OCI-LY3 (cell line): ENCODE data around the gene MLXIP.

Experiments
- H2AFZ ChIP-seq: fragments of 200-600, 300-600 bp; shearing (Covaris generic); 2 replicates; pipeline ENCODE4 v1.6.0; 2014; ENCODE audit warnings: antibody characterized with exemption, low read depth, low read length
- H3K27ac ChIP-seq: fragments of 200-600, 300-600 bp; sonication (generic); 2 replicates; pipeline ENCODE4 v1.5.1; 2014; ENCODE audit warnings: mild to moderate bottlenecking, low read length, moderate library complexity, mixed read lengths
- H3K27me3 ChIP-seq: fragments of 200-600, 300-600 bp; sonication (generic); 2 replicates; pipeline ENCODE4 v1.6.1; 2014; ENCODE audit warnings: low read depth, low read length, mixed read lengths
- H3K36me3 ChIP-seq: fragments of 200-600, 300-600 bp; sonication (generic); replicated peaks from 2 replicates; pipeline ENCODE3; 2014; ENCODE audit warnings: low read depth, low read length, mixed read lengths
- H3K4me1 ChIP-seq: fragments of 300-600, 200-600 bp; sonication (generic); 2 replicates; pipeline ENCODE4 v1.6.1; 2014; ENCODE audit warnings: low read length, mixed read lengths
- H3K4me2 ChIP-seq: fragments of 200-600, 300-600 bp; sonication (generic); 2 replicates; pipeline ENCODE4 v1.6.1; 2014; ENCODE audit warnings: low read length, mixed read lengths
- H3K4me3 ChIP-seq: fragments of 300-600, 200-600 bp; sonication (generic); 2 replicates; pipeline ENCODE4 v1.5.1; 2014; ENCODE audit warnings: antibody characterized with exemption, mild to moderate bottlenecking, low read length, moderate library complexity
- H3K79me2 ChIP-seq: fragments of 300-600, 200-600 bp; shearing (Covaris generic); 2 replicates; pipeline ENCODE4 v1.6.1; 2014; ENCODE audit warnings: mild to moderate bottlenecking, low read length, mixed read lengths
- H3K9ac ChIP-seq: fragments of 300-600, 200-600 bp; shearing (Covaris generic); 2 replicates; pipeline ENCODE4 v1.6.0; 2014; ENCODE audit warnings: mild to moderate bottlenecking, low read length, moderate library complexity
- H3K9me3 ChIP-seq: fragments of 200-600, 300-600 bp; shearing (Covaris generic); 2 replicates; pipeline ENCODE4 v1.6.1; 2014; ENCODE audit warnings: low read length, mixed read lengths; ENCODE audit not compliant: insufficient read depth
- H4K20me1 ChIP-seq: fragments of 200-600, 300-600 bp; sonication (generic); 2 replicates; pipeline ENCODE4 v1.6.1; 2016; ENCODE audit warnings: low read length, mixed read lengths; ENCODE audit not compliant: insufficient read depth
- EZH2phosphoT487 ChIP-seq: fragments of 200-600 bp; shearing (Covaris generic); IDR thresholded peaks from 2 replicates; pipeline ENCODE4 v1.6.1; 2018; ENCODE audit warnings: antibody characterized with exemption, mixed run types, low read depth
- TF ChIP-seq, protein P1 (sequence below): fragments of 200-600, 300-600 bp; sonication (generic); IDR thresholded peaks from 2 replicates; pipeline ENCODE4 v1.5.1; 2014; ENCODE audit warnings: antibody characterized with exemption, low read length, low read depth

MLXIP gene

DNA sequence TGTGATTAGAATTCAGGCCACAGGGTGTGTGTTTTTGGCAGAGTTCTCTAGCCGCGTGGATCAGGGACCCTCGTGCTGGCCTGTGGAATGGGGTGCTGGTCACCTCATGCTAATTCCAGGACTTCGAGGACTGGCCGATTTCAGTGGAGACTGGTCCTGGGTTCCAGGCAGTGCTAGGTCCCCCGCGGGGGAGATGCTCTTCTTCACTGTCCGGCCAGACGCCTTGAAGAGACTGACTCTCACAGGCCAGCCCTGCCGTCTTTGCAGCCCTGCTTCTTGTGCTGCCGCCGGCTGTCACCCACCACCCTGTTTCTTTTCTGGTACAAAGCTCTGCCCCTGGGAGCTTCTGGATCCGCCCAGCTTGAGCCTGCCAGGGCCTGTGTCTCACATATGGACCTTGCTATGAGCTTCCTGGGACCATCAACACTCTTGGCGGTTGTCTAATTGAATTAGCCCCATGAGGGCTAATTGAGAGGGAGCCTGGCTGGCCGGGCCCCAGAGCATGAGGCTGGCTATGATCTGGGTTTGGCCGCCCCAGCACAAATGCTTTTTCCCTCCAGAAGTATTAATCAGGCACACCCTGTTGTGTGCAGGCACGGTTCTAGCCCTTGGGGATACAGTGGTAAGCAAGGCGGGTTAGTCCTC is 8.2 kb downstream of the MLXIP start:
- Histone ChIP-seq H3K9me3 (no peaks in the 10 kb centered on the region), H3K9ac (no peak overlapping the region), H4K20me1 (peaks cover 34% of the 10 kb centered on the region), H3K36me3 (peaks cover 25% of the 10 kb centered on the region), H3K4me1 (peaks cover 23% of the 10 kb centered on the region), H3K4me2 (no peak overlapping the region), H3K4me3 (no peak overlapping the region), H3K79me2 (peaks cover 73% of the 10 kb centered on the region), H2AFZ (no peak overlapping the region), H3K27ac (no peak overlapping the region), H3K27me3 (no peaks in the 10 kb centered on the region)
- TF ChIP-seq, protein P1, sequence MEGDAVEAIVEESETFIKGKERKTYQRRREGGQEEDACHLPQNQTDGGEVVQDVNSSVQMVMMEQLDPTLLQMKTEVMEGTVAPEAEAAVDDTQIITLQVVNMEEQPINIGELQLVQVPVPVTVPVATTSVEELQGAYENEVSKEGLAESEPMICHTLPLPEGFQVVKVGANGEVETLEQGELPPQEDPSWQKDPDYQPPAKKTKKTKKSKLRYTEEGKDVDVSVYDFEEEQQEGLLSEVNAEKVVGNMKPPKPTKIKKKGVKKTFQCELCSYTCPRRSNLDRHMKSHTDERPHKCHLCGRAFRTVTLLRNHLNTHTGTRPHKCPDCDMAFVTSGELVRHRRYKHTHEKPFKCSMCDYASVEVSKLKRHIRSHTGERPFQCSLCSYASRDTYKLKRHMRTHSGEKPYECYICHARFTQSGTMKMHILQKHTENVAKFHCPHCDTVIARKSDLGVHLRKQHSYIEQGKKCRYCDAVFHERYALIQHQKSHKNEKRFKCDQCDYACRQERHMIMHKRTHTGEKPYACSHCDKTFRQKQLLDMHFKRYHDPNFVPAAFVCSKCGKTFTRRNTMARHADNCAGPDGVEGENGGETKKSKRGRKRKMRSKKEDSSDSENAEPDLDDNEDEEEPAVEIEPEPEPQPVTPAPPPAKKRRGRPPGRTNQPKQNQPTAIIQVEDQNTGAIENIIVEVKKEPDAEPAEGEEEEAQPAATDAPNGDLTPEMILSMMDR = no peak
- no peak for TF ChIP-seq EZH2phosphoT487

DNA sequence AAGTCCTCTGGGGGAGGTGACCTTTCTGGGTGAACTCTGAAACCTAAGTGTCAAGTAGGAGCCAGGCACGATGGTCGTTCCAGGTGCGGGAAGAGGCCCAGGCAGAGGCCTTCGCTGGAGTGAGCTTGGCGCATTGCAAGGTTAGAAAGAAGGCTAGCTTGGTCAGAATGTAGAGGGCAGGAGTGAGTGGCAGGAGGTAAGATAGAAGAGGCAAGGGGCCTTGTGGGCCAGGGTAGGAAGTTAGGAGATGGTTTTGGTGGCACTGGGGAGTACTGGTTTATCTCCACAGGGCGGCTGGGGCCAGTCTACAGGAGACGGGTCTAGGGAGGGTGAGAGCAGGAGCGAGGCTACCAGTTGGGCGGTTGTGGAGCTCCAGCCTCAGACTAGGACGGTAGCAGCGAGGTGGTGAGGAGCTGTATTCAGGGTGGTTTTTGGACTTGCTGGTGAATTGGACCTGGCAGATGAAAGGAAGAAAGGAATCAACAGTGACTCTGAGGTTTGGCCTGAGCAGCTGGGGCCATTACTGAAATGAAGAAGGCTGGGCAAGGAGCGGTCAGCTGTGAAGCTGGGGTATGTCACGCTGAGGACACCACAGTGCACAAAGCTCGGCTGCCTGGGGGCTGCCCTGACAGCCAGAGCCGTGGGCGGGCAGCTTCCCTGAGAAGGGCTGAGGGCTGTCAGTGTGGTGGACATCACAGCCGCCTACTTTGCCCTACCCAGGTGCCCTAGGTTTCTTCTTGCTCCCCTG is 9.0 kb downstream of the MLXIP start:
- Histone ChIP-seq H3K27ac (no peak overlapping the region), H3K36me3 (peaks cover 29% of the 10 kb centered on the region), H2AFZ (no peak overlapping the region), H3K79me2 (peaks cover 72% of the 10 kb centered on the region), H3K9me3 (no peaks in the 10 kb centered on the region), H3K4me2 (no peak overlapping the region), H3K9ac (no peak overlapping the region), H3K27me3 (no peaks in the 10 kb centered on the region), H3K4me1 (peaks cover 15% of the 10 kb centered on the region), H4K20me1 (peaks cover 25% of the 10 kb centered on the region), H3K4me3 (no peak overlapping the region)
- TF ChIP-seq EZH2phosphoT487 = no peak
- TF ChIP-seq, protein P1 = no peak

DNA sequence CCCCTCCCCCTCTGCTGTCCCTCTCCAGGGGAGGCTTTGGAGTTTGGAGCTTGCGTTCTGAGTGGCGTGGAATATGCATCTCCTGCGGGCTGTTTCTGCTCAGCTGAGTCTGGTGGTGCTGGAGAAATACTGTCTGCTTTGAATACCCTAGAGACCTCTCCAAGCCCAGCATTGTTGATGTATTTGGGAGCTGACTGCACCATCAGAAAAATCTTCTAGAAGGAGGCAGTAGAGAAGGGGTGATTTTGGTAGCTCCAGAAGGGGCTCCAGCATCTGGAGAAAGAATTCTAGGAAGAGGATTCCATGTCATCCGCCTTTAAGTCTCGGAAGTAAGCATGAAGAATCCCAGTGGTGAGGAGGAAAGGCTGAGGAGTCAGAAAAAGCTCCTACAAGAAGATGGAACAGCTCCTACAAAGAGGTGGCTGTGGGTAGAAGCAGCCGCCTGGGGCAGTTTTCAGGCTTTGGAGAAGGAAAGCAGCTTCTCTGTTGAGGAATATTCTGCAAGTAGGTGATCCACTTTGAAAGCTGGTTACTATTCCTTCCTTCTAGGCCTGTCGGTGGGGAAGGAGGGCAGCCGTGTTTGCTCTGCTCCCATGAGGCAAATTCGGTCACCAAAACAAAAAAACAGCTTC is 9.7 kb downstream of the MLXIP start:
- Histone ChIP-seq H3K27me3 (no peaks in the 10 kb centered on the region), H2AFZ (no peak overlapping the region), H3K27ac (no peak overlapping the region), H3K79me2 (peaks cover 72% of the 10 kb centered on the region), H4K20me1 (peaks cover 20% of the 10 kb centered on the region; the same call in 1 of the 2 replicates), H3K9ac (no peak overlapping the region), H3K4me3 (no peak overlapping the region), H3K9me3 (no peaks in the 10 kb centered on the region), H3K4me2 (no peak overlapping the region), H3K36me3 (peaks cover 36% of the 10 kb centered on the region), H3K4me1 (peaks cover 8% of the 10 kb centered on the region)
- no peak for TF ChIP-seq EZH2phosphoT487
- TF ChIP-seq, protein P1 = no peak

DNA sequence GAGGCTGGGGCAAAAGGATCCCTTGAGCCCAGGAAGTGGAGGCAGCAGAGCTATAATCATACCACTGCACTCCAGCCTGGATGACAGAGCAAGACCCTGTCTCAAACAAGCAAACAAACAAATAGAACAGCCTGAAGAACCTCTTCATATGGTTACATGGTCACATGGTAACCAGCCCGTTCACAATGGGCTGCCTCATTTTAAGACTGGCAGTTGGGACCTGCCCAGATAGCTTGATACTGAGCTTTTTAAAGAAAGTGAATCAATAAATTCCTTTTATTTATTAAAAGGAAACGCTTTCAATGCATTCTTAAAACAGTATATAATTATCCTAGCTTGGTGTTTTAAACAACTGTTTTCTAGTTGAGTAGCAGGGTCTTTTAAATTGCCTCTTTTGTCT is 10.5 kb downstream of the MLXIP start:
- TF ChIP-seq, protein P1 = no peak
- TF ChIP-seq EZH2phosphoT487 = no peak
- Histone ChIP-seq H3K4me2 (no peak overlapping the region), H4K20me1 (peaks cover 13% of the 10 kb centered on the region; the same call in 1 of the 2 replicates), H3K9me3 (no peaks in the 10 kb centered on the region; the same call in 1 of the 2 replicates), H2AFZ (no peak overlapping the region), H3K9ac (no peak overlapping the region), H3K79me2 (peaks cover 72% of the 10 kb centered on the region), H3K27ac (no peak overlapping the region), H3K4me3 (no peak overlapping the region), H3K4me1 (peaks cover under 1% of the 10 kb centered on the region; the same call in 1 of the 2 replicates), H3K27me3 (no peaks in the 10 kb centered on the region), H3K36me3 (peaks cover 32% of the 10 kb centered on the region)
